Measurements from ENCODE around the gene TAF1B. TPM values are rescaled to one million over a fixed set of nuclear protein-coding genes. Genes with fewer than 3 reads are reported as not detected.
A peak's percentile ranks its signal among the peaks of the same experiment; 100 is the strongest.

Gene TAF1B
- total RNA-seq, 1 donor from 2014 or later: 14.6 TPM

- peak overlapping the region; percentile 40 for H3K4me3 ChIP-seq (ENCODE audit: low read depth, low read length)
- peak; percentile 91 for TF ChIP-seq CTCF (conservative IDR thresholded peaks at IDR 0.05; ENCODE audit: low read depth, low read length)
- no peak for DNase-seq (ENCODE audit: low read depth)
Observed at GRCh38 chr2:9813312-9814128, 29.8 kb upstream of the TAF1B start.

- DNase-seq (ENCODE audit: low read depth): no peak
- H3K4me3 ChIP-seq (ENCODE audit: low read depth, low read length): peak overlapping the region; percentile 40
- TF ChIP-seq CTCF (conservative IDR thresholded peaks at IDR 0.05; ENCODE audit: low read depth, low read length): no peak
Observed at GRCh38 chr2:9814129-9814868, 29.0 kb upstream of the TAF1B start.

- no peak for DNase-seq (ENCODE audit: low read depth)
- TF ChIP-seq CTCF (conservative IDR thresholded peaks at IDR 0.05; ENCODE audit: low read depth, low read length): no peak
- H3K4me3 ChIP-seq (ENCODE audit: low read depth, low read length): no peak overlapping the region
Observed at GRCh38 chr2:9815076-9815475, 28.2 kb upstream of the TAF1B start.

- TF ChIP-seq CTCF (conservative IDR thresholded peaks at IDR 0.05; ENCODE audit: low read depth, low read length): no peak
- no peak for DNase-seq (ENCODE audit: low read depth)
- H3K4me3 ChIP-seq (ENCODE audit: low read depth, low read length): no peak overlapping the region
Observed at GRCh38 chr2:9815844-9816279, 27.4 kb upstream of the TAF1B start.

- no peak for TF ChIP-seq CTCF (conservative IDR thresholded peaks at IDR 0.05; ENCODE audit: low read depth, low read length)
- no peak for DNase-seq (ENCODE audit: low read depth)
- no peak overlapping the region for H3K4me3 ChIP-seq (ENCODE audit: low read depth, low read length)
Observed at GRCh38 chr2:9818097-9818496, 25.2 kb upstream of the TAF1B start.

- TF ChIP-seq CTCF (conservative IDR thresholded peaks at IDR 0.05; ENCODE audit: low read depth, low read length): no peak
- no peak for DNase-seq (ENCODE audit: low read depth)
- no peak overlapping the region for H3K4me3 ChIP-seq (ENCODE audit: low read depth, low read length)
Observed at GRCh38 chr2:9819551-9819950, 23.7 kb upstream of the TAF1B start.

Measured in epithelial cell of proximal tubule (primary cell).